Left lung (tissue), 10 donors: ENCODE measurements around the gene ELP2. TPM values are rescaled to one million over a fixed set of nuclear protein-coding genes. Genes with fewer than 3 reads are reported as not detected.
"Not testable (repeated sequence)": the region's sequence is repeated elsewhere in the genome, so short reads cannot be mapped to it uniquely, and the experiment has no call there.

Source experiments
- ATAC-seq: fragments of 200-7000 bp; cut with Tn5 transposase; one replicate; pipeline ENCODE4 v1.9.1; 2020; ENCODE audit warnings: moderate library complexity
- DNase-seq, 4 donors: peaks; one replicate each; pipeline ENCODE4 v3.0.0-alpha.2; 2013 to 2020
- H3K27ac ChIP-seq, 2 donors: fragments of 200-600 bp; sonication (generic) in 1 of 2; one replicate each; pipeline versions ENCODE4 v1.5.0 to v1.8.0; 2020 to 2021
- H3K27me3 ChIP-seq, 2 donors: fragments of 200-600 bp; sonication (generic) in 1 of 2; one replicate each; pipeline versions ENCODE4 v1.5.0 to v1.8.0; 2020 to 2021
- H3K36me3 ChIP-seq, 2 donors: fragments of 200-600 bp; sonication (generic) in 1 of 2; one replicate each; pipeline versions ENCODE4 v1.5.0 to v1.8.0; 2020 to 2021
- H3K4me1 ChIP-seq, 2 donors: fragments of 200-600 bp; one replicate each; pipeline ENCODE4 v1.8.0; 2021
- H3K4me3 ChIP-seq, 2 donors: fragments of 200-600 bp; sonication (generic) in 1 of 2; one replicate each; pipeline versions ENCODE4 v1.5.0 to v1.8.0; 2020 to 2021; ENCODE audit warnings: mild to moderate bottlenecking in 1 of 2
- H3K9me3 ChIP-seq, 2 donors: fragments of 200-600 bp; sonication (generic) in 1 of 2; one replicate each; pipeline versions ENCODE4 v1.5.0 to v1.8.0; 2020 to 2021
- intact Hi-C, 2 donors: fragments of 100-400 bp; cut with DNase I; formaldehyde crosslinking; loops; one replicate each; pipeline versions ENCODE4 v1.11.2 to v1.14.2; 2022
- polyA plus RNA-seq, 6 donors: library from polyadenylated mRNA; unstranded; fragments of 120-200 nt; gene quantifications; one replicate each; pipeline ENCODE4 v1.2.1, GENCODE V29; 2013; ENCODE audit not compliant: insufficient read length in 6 of 6
- total RNA-seq, 2 donors: library from RNA; stranded (reverse); fragmentation: NEBNext Ultra II Directional; extraction: Animal tissue kit (Norgen Biotek cat#: 25700); gene quantifications; one replicate each; pipeline ENCODE4 v1.2.1, GENCODE V29; 2021
- TF ChIP-seq, protein P1 (sequence below), 2 donors: fragments of 200-600 bp; sonication (generic) in 1 of 2; IDR thresholded peaks; one replicate each; pipeline versions ENCODE4 v1.5.0 to v1.8.0; 2021; ENCODE audit warnings: antibody characterized with exemption in 2 of 2
- donor health status: DM: no; HTN: yes; CAD: no.
- donor health status: DM: no; HTN: no; CAD: no.

ELP2 gene
- total and polyA plus RNA-seq, 8 donors, result 55.6 to 154 (median 122) TPM

GRCh38 chr18:36203360-36203895 is 73.7 kb downstream of the ELP2 start:
- H3K4me3 ChIP-seq, result no peak overlapping the region
- ATAC-seq (no peak), DNase-seq (no peak)
- no peaks in the 10 kb centered on the region for H3K4me1 ChIP-seq
- intact Hi-C loops, result no loop called here
- H3K9me3 ChIP-seq, result no peaks in the 10 kb centered on the region
- TF ChIP-seq, protein P1, sequence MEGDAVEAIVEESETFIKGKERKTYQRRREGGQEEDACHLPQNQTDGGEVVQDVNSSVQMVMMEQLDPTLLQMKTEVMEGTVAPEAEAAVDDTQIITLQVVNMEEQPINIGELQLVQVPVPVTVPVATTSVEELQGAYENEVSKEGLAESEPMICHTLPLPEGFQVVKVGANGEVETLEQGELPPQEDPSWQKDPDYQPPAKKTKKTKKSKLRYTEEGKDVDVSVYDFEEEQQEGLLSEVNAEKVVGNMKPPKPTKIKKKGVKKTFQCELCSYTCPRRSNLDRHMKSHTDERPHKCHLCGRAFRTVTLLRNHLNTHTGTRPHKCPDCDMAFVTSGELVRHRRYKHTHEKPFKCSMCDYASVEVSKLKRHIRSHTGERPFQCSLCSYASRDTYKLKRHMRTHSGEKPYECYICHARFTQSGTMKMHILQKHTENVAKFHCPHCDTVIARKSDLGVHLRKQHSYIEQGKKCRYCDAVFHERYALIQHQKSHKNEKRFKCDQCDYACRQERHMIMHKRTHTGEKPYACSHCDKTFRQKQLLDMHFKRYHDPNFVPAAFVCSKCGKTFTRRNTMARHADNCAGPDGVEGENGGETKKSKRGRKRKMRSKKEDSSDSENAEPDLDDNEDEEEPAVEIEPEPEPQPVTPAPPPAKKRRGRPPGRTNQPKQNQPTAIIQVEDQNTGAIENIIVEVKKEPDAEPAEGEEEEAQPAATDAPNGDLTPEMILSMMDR (IDR thresholded peaks at IDR 0.05), result no peak
- H3K27ac ChIP-seq, result no peak overlapping the region
- no peaks in the 10 kb centered on the region for H3K36me3 ChIP-seq
- H3K27me3 ChIP-seq, result no peaks in the 10 kb centered on the region

- H3K27ac ChIP-seq, result no peak overlapping the region
- H3K4me1 ChIP-seq, result no peaks in the 10 kb centered on the region
- no peak overlapping the region for H3K4me3 ChIP-seq
- intact Hi-C loops, result no loop called here
- DNase-seq, result no peak
- ATAC-seq, result no peak
- no peaks in the 10 kb centered on the region for H3K27me3 ChIP-seq
- no peaks in the 10 kb centered on the region for H3K9me3 ChIP-seq
- TF ChIP-seq, protein P1 (IDR thresholded peaks at IDR 0.05), result no peak
- H3K36me3 ChIP-seq, result no peaks in the 10 kb centered on the region
Observed at GRCh38 chr18:36205166-36205565, 75.5 kb downstream of the ELP2 start.

- intact Hi-C loops, result no loop called here
- no peaks in the 10 kb centered on the region for H3K27me3 ChIP-seq
- H3K36me3 ChIP-seq, result no peaks in the 10 kb centered on the region
- H3K27ac ChIP-seq, result no peak overlapping the region
- no peaks in the 10 kb centered on the region for H3K9me3 ChIP-seq
- DNase-seq, result no peak
- ATAC-seq, result no peak
- H3K4me3 ChIP-seq, result no peak overlapping the region
- no peaks in the 10 kb centered on the region for H3K4me1 ChIP-seq
- TF ChIP-seq, protein P1 (IDR thresholded peaks at IDR 0.05), result no peak
Observed at GRCh38 chr18:36207303-36207702, 77.6 kb downstream of the ELP2 start.

DNA sequence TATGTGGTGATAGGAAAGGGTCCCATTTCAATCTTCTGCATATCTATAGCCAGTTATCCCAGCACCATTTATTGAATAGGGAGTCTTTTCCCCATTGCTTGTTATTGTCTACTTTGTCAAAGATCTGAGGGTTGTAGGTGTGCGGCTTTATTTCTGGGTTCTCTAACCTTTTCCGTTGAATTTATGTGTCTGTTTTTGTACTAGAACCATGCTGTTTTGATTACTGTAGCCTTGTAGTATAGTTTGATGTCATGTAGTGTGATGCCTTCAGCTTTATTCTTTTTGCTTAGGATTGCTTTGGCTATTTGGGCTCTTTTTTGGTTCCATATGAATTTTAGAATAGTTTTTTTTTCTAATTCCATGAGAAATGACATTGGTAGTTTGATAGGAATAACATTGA is 78.3 kb downstream of the ELP2 start:
- DNase-seq, H3K27me3 ChIP-seq, H3K4me1 ChIP-seq, H3K36me3 ChIP-seq, intact Hi-C loops, H3K9me3 ChIP-seq, H3K27ac ChIP-seq, ATAC-seq, H3K4me3 ChIP-seq: not testable (repeated sequence)

- DNase-seq (no peak), ATAC-seq (peak; percentile 23)
- Histone ChIP-seq H3K4me1 (no peaks in the 10 kb centered on the region), H3K9me3 (no peaks in the 10 kb centered on the region), H3K4me3 (no peak overlapping the region), H3K27me3 (no peaks in the 10 kb centered on the region), H3K36me3 (peaks cover 0 to 6% of the 10 kb centered on the region in 2 donors), H3K27ac (no peak overlapping the region)
- intact Hi-C loops, result no loop called here
- TF ChIP-seq, protein P1 (IDR thresholded peaks at IDR 0.05), result no peak
Observed at GRCh38 chr18:36211612-36212065, 81.9 kb downstream of the ELP2 start.
